Stimulated activated CD4-positive, alpha-beta T cell treated with anti-CD3 and anti-CD28 coated beads, Interleukin-4, amount 100 ng/mL, for 24 hours (primary cell): ENCODE results near the gene DDX42.

Experiments used
- DNase-seq: peaks from one replicate; pipeline ENCODE4 v3.0.0-alpha.2; 2020

DDX42 gene

DNA sequence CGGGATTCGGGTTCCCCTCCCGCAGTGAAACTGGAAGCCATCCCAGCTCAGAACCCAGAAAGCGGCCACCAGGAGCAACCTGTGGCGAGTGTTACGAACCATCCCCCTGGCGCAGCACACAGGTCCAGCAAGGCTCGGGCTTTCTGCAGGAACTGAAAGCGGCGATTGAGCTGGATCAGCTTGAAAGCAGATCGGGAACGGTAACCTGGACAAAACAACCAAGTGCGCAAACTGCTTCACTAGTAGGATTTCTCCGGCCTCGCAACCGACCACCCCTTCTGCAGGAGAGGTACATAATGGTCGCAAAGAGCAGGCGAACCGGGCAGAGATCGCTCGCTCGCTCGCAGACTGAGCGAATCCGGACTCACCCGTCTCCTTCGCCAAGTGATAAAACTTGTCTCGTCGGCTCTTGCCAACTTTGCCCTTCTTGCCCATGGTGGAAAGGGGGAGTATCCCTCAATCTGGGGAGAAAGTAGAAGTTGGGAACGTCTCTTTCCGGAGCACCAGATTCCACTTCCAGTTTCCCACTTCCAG, 52.6 kb downstream of the DDX42 start:
- DNase-seq = no peak

DNA sequence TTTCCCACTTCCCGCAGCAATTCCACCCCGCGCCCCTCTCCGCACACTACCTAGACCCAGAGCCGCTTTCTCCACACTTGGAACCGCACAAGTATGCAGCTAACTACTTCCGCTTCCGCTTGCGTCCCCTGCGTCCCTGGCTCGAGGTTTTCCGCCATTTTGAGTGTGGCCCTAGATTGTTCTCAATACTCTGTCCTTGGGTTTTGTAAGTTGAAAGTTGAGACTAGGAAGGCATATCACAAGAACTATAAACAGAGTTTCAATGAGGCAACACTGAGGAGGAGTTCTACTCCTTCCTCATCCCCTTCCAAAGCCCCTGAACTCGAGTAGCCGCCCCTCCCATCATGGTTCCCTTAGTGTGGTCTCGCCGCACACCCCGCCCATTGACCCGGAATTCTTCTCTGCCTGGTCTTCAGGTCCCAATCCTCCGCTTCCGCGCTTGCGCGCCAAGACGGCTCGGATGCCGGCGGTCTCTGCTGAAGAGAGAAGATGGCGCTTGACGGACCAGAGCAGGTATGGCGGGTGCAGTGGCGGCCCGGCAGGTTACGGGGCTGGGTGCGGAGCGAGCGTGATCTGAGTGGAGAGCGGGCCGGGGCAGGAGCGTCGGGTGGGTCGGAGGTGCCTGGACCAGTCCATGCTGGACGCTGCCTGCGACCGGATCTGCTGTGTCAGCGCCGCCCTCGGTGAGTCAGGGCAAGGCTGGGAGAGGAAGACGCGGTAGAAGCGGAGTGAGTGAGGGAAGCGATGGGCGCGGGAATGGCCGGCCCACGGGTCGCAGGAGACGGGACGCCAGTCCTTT, 53.2 kb downstream of the DDX42 start, which contains the start of the genes FTSJ3 and PSMC5:
Gene FTSJ3 (minus strand): TSS at position 662 of the 799 bp plus-strand sequence. CDS start 761 bp downstream, outside the sequence.
Gene PSMC5 (plus strand): TSS at position 430 of the 799 bp plus-strand sequence. CDS start 60 bp downstream, at position 490.
- peak; percentile 97 for DNase-seq

DNA sequence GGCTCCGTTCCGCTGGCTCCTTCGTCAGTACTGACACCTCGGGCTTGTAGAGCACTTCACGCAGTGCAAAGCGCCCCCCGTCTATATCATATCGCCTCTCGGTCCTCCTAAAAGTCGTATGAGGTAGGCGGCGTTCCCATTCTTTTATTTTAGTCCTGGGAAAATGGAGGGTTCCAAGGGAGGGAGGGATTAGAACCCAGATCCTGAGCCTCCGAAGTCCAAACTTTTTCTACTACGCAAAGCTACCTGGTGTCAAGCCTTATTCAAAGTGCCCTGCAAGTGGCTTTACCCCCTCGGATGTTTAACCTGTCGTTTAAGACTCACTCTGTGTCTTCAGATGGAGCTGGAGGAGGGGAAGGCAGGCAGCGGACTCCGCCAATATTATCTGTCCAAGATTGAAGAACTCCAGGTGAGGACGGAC, 53.8 kb downstream of the DDX42 start:
- DNase-seq = no peak

DNA sequence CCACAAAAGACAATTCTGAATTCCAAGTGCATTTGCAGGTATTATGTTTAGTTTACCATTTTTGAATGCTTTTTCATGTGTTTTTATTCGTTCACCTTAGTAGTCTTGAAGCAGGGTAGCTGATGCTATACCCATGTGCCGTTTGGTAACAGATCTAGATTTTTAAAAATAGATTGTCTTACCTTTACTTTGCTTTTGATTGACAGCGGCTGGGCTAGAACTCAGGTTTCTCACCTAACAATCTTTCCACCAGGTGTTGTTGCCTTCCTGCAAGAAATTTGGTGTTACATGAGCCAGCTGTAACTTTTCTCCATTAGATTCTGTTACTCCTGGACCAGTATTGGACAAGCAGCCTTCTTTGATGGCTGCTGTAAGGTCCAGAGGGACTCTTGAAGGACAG, 55.0 kb downstream of the DDX42 start:
- DNase-seq = no peak

DNA sequence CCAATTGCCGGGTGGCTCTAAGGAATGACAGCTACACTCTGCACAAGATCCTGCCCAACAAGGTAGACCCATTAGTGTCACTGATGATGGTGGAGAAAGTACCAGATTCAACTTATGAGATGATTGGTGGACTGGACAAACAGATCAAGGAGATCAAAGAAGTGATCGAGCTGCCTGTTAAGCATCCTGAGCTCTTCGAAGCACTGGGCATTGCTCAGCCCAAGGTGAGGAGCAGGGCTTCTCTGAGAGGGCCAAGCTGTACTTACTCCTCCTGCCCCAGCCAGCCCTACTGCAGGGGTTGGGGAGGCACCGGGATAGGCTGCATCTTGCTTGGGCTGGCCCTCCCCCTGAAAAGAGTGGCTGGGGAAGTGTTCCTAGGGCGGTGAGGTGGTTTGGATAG, 56.3 kb downstream of the DDX42 start:
- no peak for DNase-seq

DNA sequence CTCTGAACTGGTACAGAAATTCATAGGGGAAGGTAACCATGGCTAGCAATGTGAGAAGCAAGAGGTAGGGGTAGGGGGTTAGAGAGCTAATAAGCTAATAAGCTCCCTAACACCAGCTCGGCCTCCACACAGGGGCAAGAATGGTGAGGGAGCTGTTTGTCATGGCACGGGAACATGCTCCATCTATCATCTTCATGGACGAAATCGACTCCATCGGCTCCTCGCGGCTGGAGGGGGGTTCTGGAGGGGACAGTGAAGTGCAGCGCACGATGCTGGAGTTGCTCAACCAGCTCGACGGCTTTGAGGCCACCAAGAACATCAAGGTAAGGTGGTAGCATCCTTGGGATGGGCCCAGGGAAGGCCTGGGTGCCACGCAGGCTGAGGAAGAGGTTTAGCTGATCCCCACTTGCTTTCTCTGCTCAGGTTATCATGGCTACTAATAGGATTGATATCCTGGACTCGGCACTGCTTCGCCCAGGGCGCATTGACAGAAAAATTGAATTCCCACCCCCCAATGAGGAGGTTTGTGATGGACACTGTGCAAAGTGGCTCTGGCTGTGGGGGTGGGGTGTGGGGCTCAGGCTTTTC, 57.0 kb downstream of the DDX42 start:
- no peak for DNase-seq

DNA sequence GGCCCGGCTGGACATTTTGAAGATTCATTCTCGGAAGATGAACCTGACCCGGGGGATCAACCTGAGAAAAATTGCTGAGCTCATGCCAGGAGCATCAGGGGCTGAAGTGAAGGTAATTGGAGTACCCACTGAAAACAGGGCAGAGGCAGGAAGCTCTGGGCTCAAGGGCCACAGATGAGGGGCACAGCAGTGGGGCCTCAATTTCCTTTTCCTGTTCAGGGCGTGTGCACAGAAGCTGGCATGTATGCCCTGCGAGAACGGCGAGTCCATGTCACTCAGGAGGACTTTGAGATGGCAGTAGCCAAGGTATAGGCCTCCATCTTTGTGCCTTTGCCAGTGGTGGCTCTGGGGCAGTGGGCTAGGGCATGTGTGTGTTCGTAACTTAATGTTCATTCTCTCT, 57.5 kb downstream of the DDX42 start:
- no peak for DNase-seq

DNA sequence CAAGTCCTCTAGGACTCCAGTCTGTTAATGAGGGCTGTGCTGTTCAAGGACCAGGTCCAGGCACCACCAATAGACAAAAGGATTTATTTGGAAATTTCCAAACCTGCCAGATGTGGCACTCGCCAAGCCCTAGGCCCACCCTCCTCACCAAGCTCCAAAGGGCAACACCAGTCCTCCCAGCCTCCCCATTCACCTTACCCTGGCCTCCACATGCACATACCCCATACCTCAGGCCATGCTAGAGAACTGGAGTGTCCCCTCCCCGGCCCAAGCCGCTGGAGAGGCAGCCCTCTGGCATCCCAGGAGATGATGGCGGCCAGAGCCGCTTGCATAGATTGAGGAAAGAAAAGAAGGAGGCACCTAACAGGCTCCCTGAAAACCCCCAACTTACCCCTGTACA, 58.0 kb downstream of the DDX42 start:
- DNase-seq = no peak

DNA sequence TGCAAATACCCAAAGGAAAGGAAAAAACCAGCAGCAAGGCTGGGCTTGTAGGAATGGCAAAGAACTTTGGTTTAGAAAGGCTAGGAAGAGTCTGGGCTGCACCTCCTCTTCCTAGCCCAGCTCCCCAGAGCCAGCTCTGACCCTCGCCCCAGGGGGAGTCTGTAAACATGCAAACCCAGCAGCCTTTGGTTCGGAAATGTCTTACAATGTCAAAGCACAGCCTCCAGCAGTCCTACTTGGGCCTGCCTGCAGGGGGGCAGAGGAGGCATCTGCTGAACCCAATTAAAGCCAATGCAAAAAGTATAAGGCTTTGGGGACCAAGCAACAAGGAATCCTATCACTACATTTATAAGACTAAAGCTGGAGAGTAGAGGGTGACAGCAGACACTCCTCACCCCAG, 58.5 kb downstream of the DDX42 start:
- DNase-seq = no peak

DNA sequence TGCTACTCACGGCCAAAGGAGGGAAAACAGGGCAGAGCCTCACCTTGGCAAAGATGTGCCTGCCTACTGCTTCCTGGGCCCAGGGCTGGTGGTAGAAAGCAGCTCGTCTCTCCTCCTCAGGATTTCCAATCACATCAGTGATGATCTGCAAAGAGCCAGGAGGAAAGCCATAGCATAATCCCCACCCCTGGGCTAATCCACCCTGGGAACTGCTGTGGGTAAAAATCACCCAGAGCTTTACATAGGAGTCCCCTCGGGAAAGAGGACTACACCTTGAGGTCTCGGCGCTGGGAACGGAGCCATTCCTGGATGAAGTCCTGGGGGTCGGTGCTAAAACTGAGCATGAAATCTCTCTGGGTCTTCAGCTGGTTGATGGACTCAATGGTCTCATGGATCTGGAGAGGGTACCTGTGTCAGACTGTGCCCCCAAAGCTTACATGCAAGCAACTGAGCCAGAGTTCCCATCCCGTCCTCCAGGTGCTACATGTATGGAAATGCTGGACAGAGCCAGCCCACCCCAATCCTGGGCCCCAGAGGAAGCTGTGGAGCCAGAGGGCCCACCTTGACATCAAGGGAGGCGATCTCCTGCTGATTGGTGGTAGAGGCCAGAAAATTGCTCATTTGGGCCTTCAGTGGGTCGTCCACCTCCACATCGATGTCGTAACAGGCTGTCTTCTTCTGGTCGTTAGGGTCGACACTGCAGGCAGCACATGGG, 59.2 kb downstream of the DDX42 start:
- no peak for DNase-seq

DNA sequence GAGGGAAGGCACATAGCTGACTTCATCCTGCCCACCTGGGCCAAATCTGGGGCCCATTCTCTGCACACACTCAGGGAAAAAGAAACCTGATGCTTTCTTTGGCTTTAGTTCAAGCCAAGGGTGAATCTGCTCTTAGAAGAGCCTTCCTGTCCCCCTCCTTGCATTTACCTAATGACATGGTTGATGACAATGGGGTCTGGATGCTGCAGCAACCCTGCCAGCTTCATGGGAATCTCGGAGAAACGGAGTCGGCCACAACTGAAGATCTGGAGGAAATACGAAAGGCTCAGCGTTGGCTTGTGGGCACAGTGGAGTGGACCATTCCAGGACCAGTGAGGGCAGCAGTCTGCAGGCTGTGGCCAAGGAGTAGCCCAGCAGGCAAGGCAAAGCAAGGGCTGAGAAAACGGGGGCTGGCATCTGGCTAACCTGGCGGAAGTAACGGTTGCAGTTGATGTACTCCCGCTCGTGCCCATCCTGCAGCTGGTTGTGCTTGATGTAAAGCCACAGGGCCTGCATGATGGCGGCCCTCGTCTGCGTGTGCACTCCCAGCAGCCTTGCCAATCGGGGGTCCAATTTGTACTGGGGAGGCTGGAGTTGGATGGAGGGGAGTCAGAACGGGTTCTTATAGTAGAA, 59.9 kb downstream of the DDX42 start:
- no peak for DNase-seq

DNA sequence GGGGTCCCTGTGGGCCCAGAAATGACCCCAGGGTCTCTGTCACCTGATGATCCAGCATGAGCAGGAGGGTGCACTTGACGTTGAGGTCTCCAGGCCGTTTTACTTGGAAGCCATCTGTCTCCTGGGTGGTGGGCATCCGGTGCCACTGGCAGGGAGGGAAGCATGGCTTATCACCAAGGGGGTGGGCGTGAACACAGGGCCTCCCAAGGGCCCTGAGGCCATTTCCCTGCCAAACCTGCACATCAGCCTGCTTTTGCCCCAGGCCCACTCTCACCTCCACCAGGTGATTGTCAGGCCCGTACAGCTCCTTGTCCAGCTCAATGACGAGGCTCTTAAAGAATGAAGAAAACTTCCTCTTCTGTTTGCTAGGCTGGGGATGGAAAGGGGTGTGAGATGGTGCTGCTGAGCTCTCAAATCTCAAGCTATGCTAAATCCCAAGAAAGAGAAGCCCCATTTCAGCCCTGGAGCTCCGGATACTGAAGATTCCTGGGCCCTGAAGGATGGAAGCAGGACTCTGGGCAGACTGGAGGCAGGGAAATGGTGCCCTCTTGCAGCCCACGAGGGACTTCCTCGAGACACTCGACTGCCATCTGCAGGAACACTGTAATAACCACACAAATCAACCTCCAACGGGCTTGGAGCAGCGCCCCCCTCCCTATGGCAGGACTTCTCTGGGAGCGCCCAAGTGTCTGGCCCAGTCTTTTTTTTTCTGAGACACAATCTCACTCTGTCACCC, 60.6 kb downstream of the DDX42 start:
- peak; percentile 76 for DNase-seq

DNA sequence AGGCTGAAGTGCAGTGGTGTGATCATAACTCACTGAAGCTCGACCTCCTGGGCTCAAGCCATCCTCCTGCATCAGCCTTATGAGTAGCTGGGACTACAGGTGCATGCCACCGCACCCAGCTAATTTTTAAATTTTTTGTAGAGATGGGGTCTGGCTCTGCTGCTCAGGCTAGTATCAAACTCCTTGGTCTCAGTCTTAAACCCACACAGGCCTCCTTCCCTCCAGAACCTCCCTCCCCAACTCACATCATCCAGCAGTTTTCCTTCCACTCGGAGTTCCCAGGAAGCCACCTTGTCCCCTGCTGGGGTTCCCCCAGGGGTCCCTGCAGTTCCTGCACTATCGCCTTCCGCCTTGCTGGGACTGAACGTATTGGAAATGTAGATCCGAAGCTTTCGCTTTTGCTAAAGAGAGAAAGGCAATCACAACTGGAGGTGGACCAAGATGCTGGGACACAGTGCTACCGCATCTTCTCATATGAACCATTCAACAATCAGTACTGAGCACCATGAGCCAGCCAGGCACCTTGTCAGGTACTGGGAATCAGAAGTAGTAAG, 61.3 kb downstream of the DDX42 start:
- DNase-seq = no peak

DNA sequence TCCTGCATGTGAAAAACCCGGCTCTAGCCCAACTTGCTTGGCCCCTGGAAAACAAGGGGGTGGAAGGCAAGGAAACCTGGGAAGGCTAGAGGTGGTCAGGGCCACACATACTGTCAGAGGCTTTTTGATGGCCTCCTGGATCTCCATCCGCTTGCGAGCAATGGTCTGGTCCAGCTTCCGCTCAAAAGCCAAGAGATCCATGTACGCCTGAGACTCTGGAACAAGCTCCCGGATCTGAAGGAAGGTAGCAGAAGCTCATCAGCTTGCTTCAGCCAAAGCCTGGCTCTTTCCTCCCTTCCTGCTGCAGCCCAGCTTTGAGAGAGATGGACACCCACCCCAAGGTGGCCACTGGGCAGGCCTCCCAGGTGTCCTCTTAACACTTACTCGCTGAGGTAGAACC, 62.8 kb downstream of the DDX42 start:
- no peak for DNase-seq

DNA sequence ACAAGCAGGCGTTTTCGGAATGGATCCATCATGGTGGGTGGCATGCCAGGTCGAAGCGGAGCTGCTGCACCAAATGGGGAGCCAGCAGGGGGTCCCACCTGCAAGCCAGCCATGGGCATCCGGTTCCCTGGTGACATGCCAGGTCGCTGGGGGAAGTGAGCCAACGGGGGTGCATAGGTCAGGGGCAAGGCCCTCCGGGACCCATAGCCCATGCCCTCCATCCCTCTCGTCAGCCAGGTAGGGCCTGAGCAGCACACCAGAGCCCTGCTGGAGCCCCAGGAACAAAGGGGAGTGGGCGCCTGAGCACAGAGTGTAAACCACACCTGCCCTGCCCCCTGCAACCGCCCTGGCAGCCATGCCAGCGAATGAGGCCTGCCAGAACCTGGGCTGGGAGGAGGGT, 63.5 kb downstream of the DDX42 start:
- no peak for DNase-seq

DNA sequence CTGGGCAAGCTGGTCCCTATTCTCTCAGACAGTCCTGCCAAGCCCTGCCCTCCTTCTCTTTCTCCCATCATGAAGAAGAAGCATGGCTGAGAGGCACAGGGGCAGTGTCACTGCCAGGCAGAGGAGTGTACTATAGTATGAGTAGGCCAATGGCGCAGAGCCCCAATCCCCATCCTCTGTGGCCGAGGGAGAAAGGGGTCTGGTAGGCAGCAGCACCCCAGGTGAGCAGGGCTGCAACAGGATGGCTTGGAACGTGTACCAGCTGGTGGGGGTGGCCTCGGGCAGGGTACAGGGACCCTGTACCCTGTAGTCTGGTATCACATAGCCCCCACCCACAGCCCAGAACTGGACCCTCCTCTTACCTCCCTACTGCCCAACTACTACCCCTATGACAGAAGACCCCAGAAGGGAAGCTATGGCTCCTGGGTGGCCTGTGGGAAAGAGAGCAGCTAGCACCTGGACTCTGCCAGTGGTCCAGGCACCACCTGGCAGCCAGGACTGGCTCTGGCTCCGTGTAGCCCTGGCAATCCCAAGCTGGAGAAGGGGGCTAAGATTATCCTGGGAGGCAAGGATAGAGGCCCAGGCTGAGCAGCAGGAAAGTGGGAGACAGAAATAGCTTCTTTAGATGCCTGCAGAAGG, 64.1 kb downstream of the DDX42 start:
- no peak for DNase-seq

DNA sequence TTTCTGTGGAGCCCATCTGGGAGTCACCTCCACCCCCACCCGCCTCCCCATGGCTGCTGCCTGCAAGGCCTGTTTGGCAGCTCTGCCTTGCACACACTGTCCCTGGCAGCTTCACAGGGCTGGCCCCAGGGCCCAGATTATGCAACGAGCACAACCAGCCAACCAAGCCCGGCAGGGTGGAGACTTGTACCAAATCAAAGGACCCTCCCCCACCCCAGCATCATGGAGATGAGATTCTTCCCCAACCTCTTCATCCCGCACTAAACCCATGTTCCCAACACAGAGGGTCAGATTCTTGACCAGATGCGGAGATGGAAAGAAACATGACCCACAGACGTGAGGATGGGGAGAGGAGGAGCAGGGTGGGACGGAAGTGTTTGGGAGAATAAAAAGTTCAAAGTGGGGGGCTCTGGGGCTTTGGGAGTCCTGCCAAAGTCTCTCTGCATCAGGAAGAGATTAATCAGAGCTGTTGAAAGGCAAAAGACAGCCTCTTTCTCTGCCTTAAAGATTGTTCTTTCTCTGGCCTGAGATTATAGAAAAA, 64.7 kb downstream of the DDX42 start:
- DNase-seq = no peak

DNA sequence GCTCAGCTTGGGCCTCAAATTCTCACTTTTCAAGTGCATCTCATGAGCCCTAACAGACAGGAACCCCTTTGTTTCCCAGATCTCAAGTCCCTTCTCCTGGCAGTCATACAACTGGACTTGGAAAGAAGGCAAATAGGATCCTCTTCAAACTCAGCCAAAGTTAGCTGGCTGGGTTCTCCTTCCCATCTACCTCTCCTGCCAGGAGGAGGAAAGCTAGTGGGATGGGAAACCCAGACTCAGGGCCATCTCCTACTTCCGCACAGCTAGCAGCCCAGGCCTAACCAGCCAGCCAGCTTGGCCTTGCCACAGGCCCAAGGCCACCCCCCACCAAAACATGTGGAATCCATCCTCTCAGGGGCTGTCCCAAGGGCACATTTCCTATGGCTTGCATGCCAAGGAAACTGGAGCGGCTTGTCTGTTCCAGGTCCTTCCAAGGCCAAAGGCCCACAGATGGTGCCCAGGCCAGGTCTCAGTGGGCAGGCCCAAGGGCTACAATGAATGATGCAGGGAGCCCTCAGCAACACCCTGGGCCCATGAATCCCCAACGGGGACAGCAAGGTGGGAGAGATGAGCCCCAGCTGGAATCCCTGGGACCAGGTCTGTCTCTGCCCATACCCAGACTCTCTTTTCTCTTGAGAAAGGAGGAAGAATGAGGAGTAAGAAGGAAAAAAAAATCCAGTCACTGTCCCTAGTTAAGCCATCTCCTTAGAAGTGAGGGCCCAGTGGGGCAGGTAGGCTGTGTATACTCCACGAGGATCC, 66.8 kb downstream of the DDX42 start:
- DNase-seq = no peak

DNA sequence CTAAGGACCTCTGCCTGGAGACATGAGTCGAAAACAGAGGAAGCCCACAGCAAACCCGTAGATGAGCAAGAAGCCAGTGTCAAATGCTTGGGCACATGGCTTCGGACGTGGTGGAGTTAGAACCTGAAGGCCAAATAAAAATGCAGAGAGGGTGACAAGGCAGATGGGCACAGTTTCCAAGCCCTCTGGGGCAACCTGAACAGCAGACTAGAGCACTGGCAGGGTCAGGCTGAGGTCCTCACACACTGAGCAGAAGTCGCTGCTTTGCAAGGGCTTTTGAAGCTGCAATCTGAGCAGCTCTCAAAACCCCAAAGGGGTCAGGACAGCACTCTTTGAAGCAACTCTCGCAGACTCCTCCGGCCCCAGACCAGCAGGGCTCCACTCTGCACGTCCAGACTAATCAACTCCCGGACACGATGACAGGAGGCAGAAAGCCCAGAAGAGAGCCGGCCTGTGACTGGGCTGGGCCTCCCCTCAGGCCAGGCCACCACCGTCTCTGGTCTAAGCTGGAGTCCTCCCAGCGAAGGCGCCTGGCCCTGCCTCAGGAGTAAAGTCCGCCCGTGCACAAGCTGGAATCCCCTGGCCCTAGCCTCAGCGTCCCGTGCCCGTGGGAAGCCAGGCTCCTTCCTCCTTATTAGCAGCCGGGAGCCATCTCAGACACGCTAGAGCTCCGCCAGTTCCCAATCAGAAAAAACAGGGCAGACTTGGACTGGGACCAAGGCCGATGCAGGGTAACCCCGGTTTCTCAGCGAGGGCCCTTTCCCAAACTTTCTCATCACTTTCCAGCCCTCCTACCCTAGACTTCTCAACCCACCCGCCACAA, 67.6 kb downstream of the DDX42 start:
- no peak for DNase-seq

DNA sequence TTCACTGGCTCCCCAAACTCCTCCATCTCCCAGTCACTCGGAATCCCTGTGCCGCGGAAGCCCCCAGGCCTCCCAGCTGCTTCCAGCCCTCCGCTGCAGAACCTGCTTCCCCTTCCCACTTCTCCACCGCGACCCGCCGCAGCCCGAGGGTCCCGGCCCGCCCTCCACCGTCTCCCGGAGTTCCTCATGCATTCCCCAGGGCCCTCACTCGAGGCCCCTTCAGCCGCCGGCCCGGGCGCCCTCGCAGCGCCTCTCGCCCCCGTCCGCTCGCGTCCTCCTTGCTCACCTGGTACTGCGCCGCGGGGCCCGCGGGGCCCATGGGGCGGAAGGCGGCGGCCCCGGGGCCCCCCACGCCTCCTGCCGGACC, 68.2 kb downstream of the DDX42 start:
- no peak for DNase-seq
